ENCODE measurements around the gene IL3.

IL3 gene

GRCh38 chr5:132057498-132058255 is 2.8 kb upstream of the IL3 start:
- DNase-seq (ENCODE audit: low read depth in 2 of 2), result no peak

DNA sequence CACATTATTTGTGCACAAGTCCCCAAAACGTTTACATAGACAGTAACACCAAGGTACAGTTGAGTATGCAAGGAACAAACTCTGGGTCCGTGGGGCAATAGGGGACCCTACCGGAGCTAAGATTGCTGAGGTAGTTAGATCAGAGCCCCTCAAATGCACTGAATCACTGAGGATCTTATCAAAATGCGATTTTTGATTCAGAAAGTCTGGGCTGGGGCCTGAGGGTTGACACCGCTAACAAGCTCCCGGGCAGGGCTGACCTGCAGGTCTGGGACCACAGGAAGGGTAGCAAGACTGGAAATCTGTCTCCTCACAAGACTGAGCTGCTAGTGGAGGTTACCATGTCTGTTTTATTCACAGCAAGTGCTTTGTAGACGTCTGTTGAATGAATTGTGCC is 1.8 kb upstream of the IL3 start:
- DNase-seq (ENCODE audit: low read depth in 2 of 2), result no peak

- no peak for DNase-seq (ENCODE audit: low read depth in 2 of 2)
Measured at GRCh38 chr5:132059043-132059695, 1.3 kb upstream of the IL3 start.

GRCh38 chr5:132059696-132060500 is 557 bp upstream of the IL3 start:
- DNase-seq (ENCODE audit: low read depth in 2 of 2), result no peak

- peak; percentile 47 to 84 for DNase-seq (ENCODE audit: low read depth in 2 of 2)
Measured at GRCh38 chr5:132063090-132063911, 2.8 kb downstream of the IL3 start.

DNA sequence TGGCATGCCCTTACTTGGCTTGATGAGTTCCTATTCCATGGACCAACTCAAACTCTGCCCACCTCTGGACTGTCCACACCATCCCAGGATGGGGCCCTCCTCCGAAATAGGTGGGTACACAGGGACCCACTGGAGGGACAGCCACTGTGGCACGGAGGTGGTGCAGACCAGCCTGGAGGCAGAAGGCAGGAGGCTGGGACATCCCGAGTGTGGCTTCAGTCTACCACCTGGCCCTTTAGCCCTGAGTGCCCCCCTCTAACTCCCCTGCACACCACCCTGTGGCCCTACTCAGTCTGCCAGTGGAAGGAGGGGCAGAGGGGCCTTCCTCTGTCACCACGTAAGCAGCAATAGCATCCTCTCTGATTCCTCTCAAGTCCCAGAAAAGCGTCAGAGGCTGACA is 3.7 kb downstream of the IL3 start:
- no peak for DNase-seq (ENCODE audit: low read depth in 2 of 2)

GRCh38 chr5:132064738-132065331 is 4.4 kb downstream of the IL3 start:
- peak; percentile 59 to 83 for DNase-seq (ENCODE audit: low read depth in 2 of 2)

DNA sequence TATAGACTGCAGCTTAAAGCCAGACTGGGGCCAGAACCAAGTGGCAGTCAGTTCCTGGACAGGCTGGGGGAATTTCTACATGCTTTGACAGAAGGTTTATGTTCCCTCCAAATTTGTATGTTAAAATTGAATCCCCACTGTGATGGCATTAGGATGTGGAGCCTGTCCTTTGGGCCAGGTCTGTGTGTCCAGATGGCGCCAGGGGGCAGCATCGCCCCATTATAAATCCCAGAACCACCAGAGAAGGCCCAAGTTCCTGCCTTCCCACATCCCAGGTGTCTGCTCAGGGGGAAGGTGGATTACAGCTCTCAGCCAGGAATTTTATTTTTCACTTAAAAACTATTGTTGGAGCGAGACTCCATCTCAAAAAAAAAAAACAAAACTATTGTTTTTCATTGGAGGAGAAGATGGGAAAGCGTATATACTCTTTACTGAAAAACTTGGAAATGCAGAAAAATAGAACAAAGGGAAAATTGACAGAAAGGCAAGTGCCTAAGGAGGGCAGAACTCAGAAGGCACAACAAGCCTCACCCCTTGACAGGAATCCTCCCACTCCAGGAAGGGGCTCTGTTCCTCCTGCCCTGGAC is 5.0 kb downstream of the IL3 start:
- peak in 1 of 2 donors; percentile 34 for DNase-seq (ENCODE audit: low read depth in 2 of 2)

GRCh38 chr5:132065951-132066701 is 5.7 kb downstream of the IL3 start:
- DNase-seq (ENCODE audit: low read depth in 2 of 2), result no peak

DNA sequence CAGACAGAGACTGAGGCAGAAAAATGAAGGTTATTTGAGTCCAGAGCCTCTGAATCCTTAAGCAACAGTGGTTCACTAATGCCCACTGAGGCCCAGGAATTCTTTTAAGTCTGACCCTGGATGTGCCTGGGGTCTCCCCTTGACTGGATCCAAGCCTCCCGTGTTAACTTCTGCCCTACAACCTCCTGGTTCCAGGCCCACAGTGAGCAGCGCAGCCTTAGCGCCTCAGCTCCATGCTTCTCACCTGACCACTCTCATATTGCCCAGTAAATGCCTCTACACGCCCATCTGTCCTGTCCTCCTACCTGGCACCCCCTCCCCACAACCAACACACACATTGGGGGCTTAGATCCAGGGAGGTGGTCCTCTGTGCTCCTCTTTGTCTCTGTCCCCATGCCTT is 6.4 kb downstream of the IL3 start:
- DNase-seq (ENCODE audit: low read depth in 2 of 2), result no peak

- no peak for DNase-seq (ENCODE audit: low read depth in 2 of 2)
Measured at GRCh38 chr5:132067451-132067850, 7.0 kb downstream of the IL3 start.

DNA sequence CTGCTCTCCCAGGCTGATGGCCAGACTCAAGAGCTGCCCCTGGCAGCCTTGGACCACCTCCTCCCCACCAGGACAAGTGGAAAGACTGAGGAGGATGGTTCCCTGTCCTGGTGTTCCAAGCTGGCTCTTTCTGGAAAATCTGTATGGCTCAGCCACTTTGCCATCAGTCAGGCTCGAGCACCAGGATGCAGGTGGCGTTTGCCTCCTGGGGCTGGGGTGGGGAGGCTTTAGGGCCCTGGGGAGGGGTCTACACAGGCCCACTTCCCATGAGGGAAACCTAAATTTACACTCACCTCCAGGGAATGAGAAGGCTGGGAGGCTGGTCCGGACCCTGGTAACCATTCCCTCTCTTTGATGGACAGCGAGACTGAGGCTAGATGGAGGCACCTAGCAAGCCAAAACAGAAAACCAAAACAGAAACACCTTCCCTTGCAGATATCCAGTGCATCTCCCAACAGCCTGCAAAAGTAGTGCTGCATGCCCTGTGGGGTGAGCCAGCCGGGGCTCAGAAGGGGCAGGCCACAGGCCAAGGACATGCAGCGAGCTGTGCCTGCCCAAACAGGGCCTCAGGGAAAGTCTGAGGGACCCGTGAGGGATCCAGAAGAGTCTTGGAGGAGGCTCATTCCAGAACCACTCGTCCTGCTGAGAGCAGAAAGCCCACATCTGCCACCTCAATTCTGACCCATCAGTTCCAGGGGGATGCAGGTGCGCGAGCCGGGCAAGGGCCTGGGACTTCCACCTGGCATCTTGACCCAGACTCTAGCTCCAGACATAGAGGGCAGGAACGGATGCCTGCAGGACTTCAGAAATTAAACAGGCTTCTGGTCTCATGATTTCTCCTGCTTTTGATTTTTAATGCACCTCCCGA is 7.7 kb downstream of the IL3 start:
- DNase-seq (ENCODE audit: low read depth in 2 of 2), result no peak

DNA sequence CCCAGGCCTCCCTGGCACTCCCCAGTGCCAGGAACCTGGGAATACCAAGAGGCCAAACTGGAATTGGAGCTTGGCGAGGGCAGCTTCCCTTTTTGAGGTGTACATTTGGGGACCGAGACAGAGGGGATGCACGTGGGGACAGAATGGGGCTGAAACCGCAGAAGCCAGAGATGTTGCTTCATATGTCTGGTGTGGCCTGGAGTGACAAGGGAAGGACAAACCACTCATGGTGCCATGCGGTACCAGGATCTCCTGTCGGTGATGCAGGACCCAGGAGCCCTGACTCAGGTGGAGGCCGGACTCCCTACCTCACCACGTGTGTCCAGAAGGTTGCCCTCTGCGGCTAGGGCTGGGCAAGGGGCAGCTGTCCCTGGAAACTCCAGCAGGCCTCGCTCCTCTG is 9.1 kb downstream of the IL3 start:
- DNase-seq (ENCODE audit: low read depth in 2 of 2), result no peak

GRCh38 chr5:132069994-132070393 is 9.5 kb downstream of the IL3 start:
- no peak for DNase-seq (ENCODE audit: low read depth in 2 of 2)

GRCh38 chr5:132070460-132071337 is 10.2 kb downstream of the IL3 start:
- no peak for DNase-seq (ENCODE audit: low read depth in 2 of 2)

GRCh38 chr5:132071338-132071707 is 10.9 kb downstream of the IL3 start:
- DNase-seq (ENCODE audit: low read depth in 2 of 2), result no peak

GRCh38 chr5:132072070-132072469 is 11.6 kb downstream of the IL3 start:
- no peak for DNase-seq (ENCODE audit: low read depth in 2 of 2)

GRCh38 chr5:132072528-132072927 is 12.1 kb downstream of the IL3 start:
- DNase-seq (ENCODE audit: low read depth in 2 of 2), result no peak
